ENCODE results near the gene SACM1L. TPM values are rescaled to one million over a fixed set of nuclear protein-coding genes. Genes with fewer than 3 reads are reported as not detected.

SACM1L gene
- total RNA-seq, 1 experiment from 2014 or later, result 30.1 TPM

DNA sequence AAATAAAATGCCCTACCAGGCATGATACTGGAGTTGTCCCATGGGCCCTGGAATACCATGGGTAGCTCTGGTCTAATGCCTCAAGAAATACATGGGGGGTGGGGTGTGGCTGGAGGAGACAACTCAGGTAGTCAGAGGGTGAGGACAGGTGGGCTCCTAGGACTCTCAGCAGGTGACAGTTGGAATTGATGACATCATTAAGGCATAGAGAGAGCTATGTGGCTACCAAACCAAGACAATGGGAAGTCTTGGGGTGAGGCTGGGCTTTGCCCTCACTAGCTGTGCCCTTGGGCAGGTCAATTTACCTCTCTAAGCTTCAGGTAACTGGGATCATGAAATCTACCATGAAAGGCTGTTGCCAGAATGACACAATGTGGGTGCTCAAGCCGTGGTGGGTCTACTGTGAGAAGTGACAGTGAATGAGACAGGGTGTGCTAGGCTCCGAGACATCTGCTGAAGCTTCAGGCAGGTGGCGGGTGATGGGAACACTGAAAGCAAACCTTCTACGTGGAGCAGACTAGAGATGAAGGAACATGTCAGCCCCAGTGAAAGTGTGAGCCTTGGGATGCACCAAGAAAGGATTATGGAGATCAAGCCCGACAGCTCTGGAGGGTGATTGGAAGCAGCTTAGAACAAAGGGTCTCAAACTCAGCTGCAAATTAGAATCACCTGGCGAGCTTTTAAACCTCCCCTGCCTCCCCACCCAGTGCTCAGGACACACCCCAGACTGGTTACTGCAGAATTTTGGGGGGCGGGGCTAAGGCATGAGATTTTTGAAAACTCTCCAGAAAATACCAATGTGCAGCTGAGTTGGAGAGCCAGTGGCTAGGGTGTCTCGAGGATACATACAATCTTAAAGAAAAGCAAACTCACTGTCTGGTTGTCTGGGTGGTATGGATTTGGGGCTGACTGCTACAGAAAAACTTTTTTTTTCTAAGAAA, 85.7 kb downstream of the SACM1L start:
- H3K9ac ChIP-seq (ENCODE audit: low read length), result no peak overlapping the region
- no peaks in the 10 kb centered on the region for H4K20me1 ChIP-seq (ENCODE audit: low read length)
- POLR2A ChIA-PET (ENCODE audit: unreplicated experiment), result no interaction called here
- no peak overlapping the region for H2AFZ ChIP-seq (ENCODE audit: low read length)
- BruUV-seq (replicated peaks), result no TSS peak
- no peaks in the 10 kb centered on the region for H3K9me2 ChIP-seq (replicated peaks; ENCODE audit: low read length)
- H3K9me3 ChIP-seq (ENCODE audit: low read length), result no peaks in the 10 kb centered on the region
- DNase-seq, result no peak
- no peaks in the 10 kb centered on the region for H3F3A ChIP-seq (ENCODE audit: low read length, unreplicated experiment)
- no peaks in the 10 kb centered on the region for H3K4me1 ChIP-seq (ENCODE audit: insufficient read depth, low read length)
- CTCF ChIA-PET, result no interaction called here
- H3K4me3 ChIP-seq (ENCODE audit: low read length), result no peak overlapping the region
- no peak overlapping the region for H3K27ac ChIP-seq (ENCODE audit: low read length)
- no peaks in the 10 kb centered on the region for H3K79me2 ChIP-seq (ENCODE audit: low read length)
- no peaks in the 10 kb centered on the region for H3K27me3 ChIP-seq (ENCODE audit: low read length)
- H3K4me2 ChIP-seq (ENCODE audit: low read length), result no peak overlapping the region
- no peak for ATAC-seq
- TF ChIP-seq EZH2 (IDR thresholded peaks at IDR 0.05; ENCODE audit: low read length, unreplicated experiment) (no peak), EZH2phosphoT487 (IDR thresholded peaks at IDR 0.05; ENCODE audit: borderline replicate concordance, low read length) (no peak)
- TF ChIP-seq, protein P1, sequence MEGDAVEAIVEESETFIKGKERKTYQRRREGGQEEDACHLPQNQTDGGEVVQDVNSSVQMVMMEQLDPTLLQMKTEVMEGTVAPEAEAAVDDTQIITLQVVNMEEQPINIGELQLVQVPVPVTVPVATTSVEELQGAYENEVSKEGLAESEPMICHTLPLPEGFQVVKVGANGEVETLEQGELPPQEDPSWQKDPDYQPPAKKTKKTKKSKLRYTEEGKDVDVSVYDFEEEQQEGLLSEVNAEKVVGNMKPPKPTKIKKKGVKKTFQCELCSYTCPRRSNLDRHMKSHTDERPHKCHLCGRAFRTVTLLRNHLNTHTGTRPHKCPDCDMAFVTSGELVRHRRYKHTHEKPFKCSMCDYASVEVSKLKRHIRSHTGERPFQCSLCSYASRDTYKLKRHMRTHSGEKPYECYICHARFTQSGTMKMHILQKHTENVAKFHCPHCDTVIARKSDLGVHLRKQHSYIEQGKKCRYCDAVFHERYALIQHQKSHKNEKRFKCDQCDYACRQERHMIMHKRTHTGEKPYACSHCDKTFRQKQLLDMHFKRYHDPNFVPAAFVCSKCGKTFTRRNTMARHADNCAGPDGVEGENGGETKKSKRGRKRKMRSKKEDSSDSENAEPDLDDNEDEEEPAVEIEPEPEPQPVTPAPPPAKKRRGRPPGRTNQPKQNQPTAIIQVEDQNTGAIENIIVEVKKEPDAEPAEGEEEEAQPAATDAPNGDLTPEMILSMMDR (conservative IDR thresholded peaks at IDR 0.05; ENCODE audit: low read depth, low read length), result no peak
- intact Hi-C loops (cut with micrococcal nuclease), result no loop called here
- no peaks in the 10 kb centered on the region for H3K36me3 ChIP-seq (ENCODE audit: low read depth, low read length)

DNA sequence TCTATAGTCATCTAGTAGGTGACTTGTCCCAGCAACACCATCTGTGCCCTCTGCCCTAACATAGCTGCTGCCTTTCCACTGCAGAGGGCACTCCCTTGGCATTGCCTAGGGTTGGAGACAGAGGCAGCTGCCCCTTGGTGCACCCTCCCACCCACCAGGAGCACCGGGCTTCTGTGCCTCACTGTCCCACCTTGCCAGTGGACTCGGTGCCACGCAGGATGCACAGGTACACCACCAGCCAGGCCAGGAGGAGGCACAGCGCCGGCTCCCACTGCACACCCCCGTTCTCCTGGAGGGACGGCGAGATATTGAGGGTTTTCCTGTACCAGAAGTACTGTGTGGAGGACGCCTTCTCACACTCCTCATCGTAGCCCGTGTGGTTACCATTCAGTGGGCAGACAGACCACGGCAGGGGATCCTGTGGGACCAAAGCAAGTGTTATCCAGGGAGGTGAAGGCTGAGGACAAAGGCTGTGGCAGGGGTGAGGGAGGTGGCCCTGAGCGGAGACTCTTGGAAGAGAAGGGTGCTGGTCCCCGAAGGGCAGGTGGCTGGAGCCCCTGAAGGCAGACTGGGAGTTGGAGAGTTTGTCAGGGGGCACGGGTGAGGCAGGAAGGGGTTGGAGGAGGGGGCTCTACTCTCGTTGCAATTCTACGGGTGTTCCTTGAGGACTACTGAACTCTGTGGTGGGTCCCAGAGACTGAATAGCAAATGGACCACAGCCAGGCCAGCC, 86.5 kb downstream of the SACM1L start:
- Histone ChIP-seq H3K79me2 (ENCODE audit: low read length) (no peaks in the 10 kb centered on the region), H3K27ac (ENCODE audit: low read length) (no peak overlapping the region), H3K4me3 (ENCODE audit: low read length) (no peak overlapping the region), H3K4me2 (ENCODE audit: low read length) (no peak overlapping the region), H3K9me3 (ENCODE audit: low read length) (no peaks in the 10 kb centered on the region), H3K9me2 (replicated peaks; ENCODE audit: low read length) (no peaks in the 10 kb centered on the region), H3K27me3 (ENCODE audit: low read length) (no peaks in the 10 kb centered on the region), H3K4me1 (ENCODE audit: insufficient read depth, low read length) (no peaks in the 10 kb centered on the region), H2AFZ (ENCODE audit: low read length) (no peak overlapping the region), H3F3A (ENCODE audit: low read length, unreplicated experiment) (no peaks in the 10 kb centered on the region), H4K20me1 (ENCODE audit: low read length) (no peaks in the 10 kb centered on the region), H3K36me3 (ENCODE audit: low read depth, low read length) (no peaks in the 10 kb centered on the region), H3K9ac (ENCODE audit: low read length) (no peak overlapping the region)
- TF ChIP-seq EZH2phosphoT487 (IDR thresholded peaks at IDR 0.05; ENCODE audit: borderline replicate concordance, low read length) (no peak), EZH2 (IDR thresholded peaks at IDR 0.05; ENCODE audit: low read length, unreplicated experiment) (no peak)
- TF ChIP-seq, protein P1 (conservative IDR thresholded peaks at IDR 0.05; ENCODE audit: low read depth, low read length), result no peak
- CTCF ChIA-PET, result no interaction called here
- no TSS peak for BruUV-seq (replicated peaks)
- POLR2A ChIA-PET (ENCODE audit: unreplicated experiment), result no interaction called here
- ATAC-seq (no peak), DNase-seq (no peak)
- intact Hi-C loops (cut with micrococcal nuclease), result no loop called here

DNA sequence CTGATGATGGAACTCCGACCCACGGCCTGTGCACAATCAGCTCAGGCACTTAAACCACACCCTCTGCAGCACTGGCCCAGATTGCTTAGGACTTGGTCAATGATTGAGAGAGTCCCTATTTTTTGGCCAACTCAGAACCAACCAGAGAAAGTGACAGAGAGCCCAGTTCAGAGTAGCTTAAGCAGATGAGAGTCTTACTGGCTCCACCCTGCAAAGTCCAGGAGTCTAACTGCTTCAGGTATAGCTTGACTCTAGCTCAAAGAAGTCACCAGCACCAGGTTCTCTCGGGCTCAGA, 87.1 kb downstream of the SACM1L start:
- ChIA-PET POLR2A (ENCODE audit: unreplicated experiment) (no interaction called here), CTCF (no interaction called here)
- Histone ChIP-seq H3K4me3 (ENCODE audit: low read length) (no peak overlapping the region), H3K9me2 (replicated peaks; ENCODE audit: low read length) (no peaks in the 10 kb centered on the region), H3K9me3 (ENCODE audit: low read length) (no peaks in the 10 kb centered on the region), H3K4me2 (ENCODE audit: low read length) (no peak overlapping the region), H3K79me2 (ENCODE audit: low read length) (no peaks in the 10 kb centered on the region), H3F3A (ENCODE audit: low read length, unreplicated experiment) (no peaks in the 10 kb centered on the region), H3K4me1 (ENCODE audit: insufficient read depth, low read length) (no peaks in the 10 kb centered on the region), H4K20me1 (ENCODE audit: low read length) (no peaks in the 10 kb centered on the region), H3K27me3 (ENCODE audit: low read length) (no peaks in the 10 kb centered on the region), H3K36me3 (ENCODE audit: low read depth, low read length) (no peaks in the 10 kb centered on the region), H3K27ac (ENCODE audit: low read length) (no peak overlapping the region), H3K9ac (ENCODE audit: low read length) (no peak overlapping the region), H2AFZ (ENCODE audit: low read length) (no peak overlapping the region)
- TF ChIP-seq EZH2phosphoT487 (IDR thresholded peaks at IDR 0.05; ENCODE audit: borderline replicate concordance, low read length) (no peak), EZH2 (IDR thresholded peaks at IDR 0.05; ENCODE audit: low read length, unreplicated experiment) (no peak)
- TF ChIP-seq, protein P1 (conservative IDR thresholded peaks at IDR 0.05; ENCODE audit: low read depth, low read length), result no peak
- DNase-seq (no peak), ATAC-seq (no peak)
- no TSS peak for BruUV-seq (replicated peaks)
- intact Hi-C loops (cut with micrococcal nuclease), result no loop called here
